PC-3 (cell line): ENCODE measurements around the gene PUS3. TPM values are rescaled to one million over a fixed set of nuclear protein-coding genes. Genes with fewer than 3 reads are reported as not detected.
"Not testable (repeated sequence)": the region's sequence is repeated elsewhere in the genome, so short reads cannot be mapped to it uniquely, and the experiment has no call there.

Source experiments
- ATAC-seq: fragments of 200-7000 bp; cut with Tn5 transposase; 2 replicates; pipeline ENCODE4 v1.9.1; 2020; ENCODE audit warnings: mild to moderate bottlenecking, moderate library complexity
- BruUV-seq: library from RNA; stranded (reverse); fragments of 400-500 nt; replicated peaks from 2 replicates; lab custom pipeline; 2021; lab: Mats Ljungman, UMichigan
- CTCF ChIA-PET: fragments of 300-600 bp; sonication (Branson Sonifier 250); formaldehyde crosslinking; loops from one replicate; lab custom pipeline; 2022; ENCODE audit warnings: antibody characterized with exemption; lab: Charles Lee
- POLR2A ChIA-PET: fragments of 300-600 bp; sonication (Branson Sonifier 250); formaldehyde crosslinking; loops from one replicate; lab custom pipeline; 2022; ENCODE audit warnings: antibody characterized with exemption; ENCODE audit not compliant: unreplicated experiment; lab: Charles Lee
- DNase-seq: peaks from one replicate; pipeline ENCODE4 v3.0.0-alpha.2; 2015
- H2AFZ ChIP-seq: fragments of 300-600 bp; sonication (generic); 2 replicates; pipeline ENCODE4 v1.6.0; 2016; ENCODE audit warnings: antibody characterized with exemption, low read length
- H3F3A ChIP-seq: fragments of 300-600 bp; sonication (generic); one replicate; pipeline ENCODE4 v1.6.0; 2017; ENCODE audit warnings: antibody characterized with exemption, low read length, control low read depth, mild to moderate bottlenecking; ENCODE audit not compliant: unreplicated experiment
- H3K27ac ChIP-seq: fragments of 300-600 bp; sonication (generic); 2 replicates; pipeline ENCODE4 v1.5.1; 2016; ENCODE audit warnings: mild to moderate bottlenecking, low read length
- H3K27me3 ChIP-seq: fragments of 300-600 bp; sonication (generic); 2 replicates; pipeline ENCODE4 v1.6.1; 2016; ENCODE audit warnings: low read length, mixed read lengths
- H3K36me3 ChIP-seq: fragments of 300-600 bp; sonication (generic); 2 replicates; pipeline ENCODE4 v1.6.1; 2016; ENCODE audit warnings: low read depth, mixed run types, low read length, mixed read lengths
- H3K4me1 ChIP-seq: fragments of 300-600 bp; sonication (generic); 2 replicates; pipeline ENCODE4 v1.5.1; 2016; ENCODE audit warnings: low read length; ENCODE audit not compliant: insufficient read depth
- H3K4me2 ChIP-seq: fragments of 300-600 bp; sonication (generic); 2 replicates; pipeline ENCODE4 v1.6.0; 2016; ENCODE audit warnings: low read length
- H3K4me3 ChIP-seq: fragments of 300-600 bp; sonication (generic); 2 replicates; pipeline ENCODE4 v1.5.1; 2016; ENCODE audit warnings: mild to moderate bottlenecking, low read length, mixed read lengths
- H3K79me2 ChIP-seq: fragments of 300-600 bp; sonication (generic); 2 replicates; pipeline ENCODE4 v1.6.1; 2017; ENCODE audit warnings: low read length, mixed read lengths
- H3K9ac ChIP-seq: fragments of 300-600 bp; sonication (generic); 2 replicates; pipeline ENCODE4 v1.6.0; 2016; ENCODE audit warnings: mild to moderate bottlenecking, low read length
- H3K9me2 ChIP-seq: fragments of 300-600 bp; sonication (generic); replicated peaks from 2 replicates; pipeline ENCODE4 v1.6.1; 2016; ENCODE audit warnings: mixed run types, low read length, mixed read lengths
- H3K9me3 ChIP-seq: fragments of 300-600 bp; sonication (generic); 2 replicates; pipeline ENCODE4 v1.6.1; 2016; ENCODE audit warnings: low read length, mixed read lengths
- H4K20me1 ChIP-seq: fragments of 300-600 bp; sonication (generic); 2 replicates; pipeline ENCODE4 v1.6.1; 2016; ENCODE audit warnings: low read length, mixed read lengths
- CTCF ChIP-seq: fragments of 300-600 bp; sonication (generic); conservative IDR thresholded peaks from 2 replicates; pipeline ENCODE4 v1.5.1; 2017; ENCODE audit warnings: antibody characterized with exemption, low read depth, mild to moderate bottlenecking, low read length
- EZH2 ChIP-seq: fragments of 300-600 bp; sonication (generic); IDR thresholded peaks from one replicate; pipeline ENCODE4 v1.6.1; 2017; ENCODE audit warnings: antibody characterized with exemption, mild to moderate bottlenecking, low read length; ENCODE audit not compliant: unreplicated experiment
- EZH2phosphoT487 ChIP-seq: fragments of 300-600 bp; sonication (generic); IDR thresholded peaks from 2 replicates; pipeline ENCODE4 v1.6.1; 2018; ENCODE audit warnings: mild to moderate bottlenecking, antibody characterized with exemption, low read length, borderline replicate concordance
- intact Hi-C: fragments of 100-400 bp; cut with micrococcal nuclease; formaldehyde crosslinking; loops from 2 replicates; pipeline ENCODE4 v1.9.0; 2023
- total RNA-seq: library from RNA; depleted of rRNA; stranded (reverse); fragments of >200 nt; gene quantifications from 2 replicates; pipeline ENCODE4 v1.2.3, GENCODE V29; 2014

The PUS3 gene
- total RNA-seq, 1 experiment from 2014 or later, result 26.2 TPM

GRCh38 chr11:125918140-125918840 lies 15.3 kb upstream of the PUS3 start:
- DNase-seq (no peak), ATAC-seq (peak; percentile 48)
- no peaks in the 10 kb centered on the region for H3K4me1 ChIP-seq
- ChIA-PET CTCF (interaction anchor here (1.0 to 1.1 kb wide), 3 partner anchors 143 to 276 kb away, joined by 3 read pairs; no protein-coding TSS in a partner anchor), POLR2A (interaction anchor here (0.6 kb wide), 1 partner anchor 15 kb away, joined by 3 read pairs; the partner anchor contains the start of gene PUS3)
- no peaks in the 10 kb centered on the region for H3K9me2 ChIP-seq
- intact Hi-C loops, result no loop called here
- no peak overlapping the region for H3K9ac ChIP-seq
- no peaks in the 10 kb centered on the region for H3F3A ChIP-seq
- no peak overlapping the region for H3K4me3 ChIP-seq
- H3K9me3 ChIP-seq, result no peaks in the 10 kb centered on the region
- H3K36me3 ChIP-seq, result no peaks in the 10 kb centered on the region
- no peak overlapping the region for H2AFZ ChIP-seq
- H4K20me1 ChIP-seq, result no peaks in the 10 kb centered on the region
- TF ChIP-seq CTCF, result peak; percentile 52
- TF ChIP-seq EZH2, result no peak
- no peak overlapping the region for H3K4me2 ChIP-seq
- peaks cover 23% of the 10 kb centered on the region for H3K27me3 ChIP-seq
- BruUV-seq, result no TSS peak
- H3K27ac ChIP-seq, result no peak overlapping the region
- no peaks in the 10 kb centered on the region for H3K79me2 ChIP-seq

- Histone ChIP-seq H3K27ac (no peak overlapping the region), H3K4me2 (no peak overlapping the region), H3K9me2 (no peaks in the 10 kb centered on the region), H3K9me3 (no peaks in the 10 kb centered on the region), H4K20me1 (no peaks in the 10 kb centered on the region), H2AFZ (no peak overlapping the region), H3K79me2 (no peaks in the 10 kb centered on the region), H3K4me1 (no peaks in the 10 kb centered on the region), H3F3A (no peaks in the 10 kb centered on the region), H3K27me3 (peaks cover 23% of the 10 kb centered on the region), H3K36me3 (no peaks in the 10 kb centered on the region), H3K9ac (no peak overlapping the region), H3K4me3 (no peak overlapping the region)
- DNase-seq, result peak; percentile 11
- intact Hi-C loops, result no loop called here
- POLR2A ChIA-PET, result no interaction called here
- no peak for ATAC-seq
- CTCF ChIA-PET, result interaction anchor here (1.1 kb wide), 1 partner anchor 197 kb away, joined by 3 read pairs; no protein-coding TSS in a partner anchor
- no TSS peak for BruUV-seq
- no peak for TF ChIP-seq CTCF
- TF ChIP-seq EZH2, result no peak
- no peak for TF ChIP-seq EZH2phosphoT487
Observed at GRCh38 chr11:125916683-125917347, 13.8 kb upstream of the PUS3 start.

GRCh38 chr11:125914601-125915000 lies 11.6 kb upstream of the PUS3 start:
- ATAC-seq, H3K79me2 ChIP-seq, BruUV-seq, H3K9me3 ChIP-seq, H3K27ac ChIP-seq, H3K36me3 ChIP-seq, DNase-seq, H3F3A ChIP-seq, H3K4me1 ChIP-seq, H3K4me3 ChIP-seq, intact Hi-C loops, H3K4me2 ChIP-seq, H3K9me2 ChIP-seq, H2AFZ ChIP-seq, H4K20me1 ChIP-seq, POLR2A ChIA-PET, CTCF ChIA-PET, H3K9ac ChIP-seq: not testable (repeated sequence)
- peaks cover 35% of the 10 kb centered on the region for H3K27me3 ChIP-seq
